Neuron (in vitro differentiated cells): ENCODE data around the gene RFT1.
A peak's percentile ranks its signal among the peaks of the same experiment; 100 is the strongest.
"Not testable (repeated sequence)": the region's sequence is repeated elsewhere in the genome, so short reads cannot be mapped to it uniquely, and the experiment has no call there.

Experiments
- H2AFZ ChIP-seq: one replicate; pipeline ENCODE4 v1.6.1; 2013; ENCODE audit warnings: low read depth, mild to moderate bottlenecking, inconsistent platforms, low read length, moderate library complexity
- H3K27me3 ChIP-seq: one replicate; pipeline ENCODE4 v1.6.1; 2013; ENCODE audit warnings: low read length; ENCODE audit not compliant: insufficient read depth
- H3K36me3 ChIP-seq: one replicate; pipeline ENCODE4 v1.6.1; 2013; ENCODE audit warnings: low read length; ENCODE audit not compliant: insufficient read depth
- H3K4me1 ChIP-seq: one replicate; pipeline ENCODE4 v1.6.1; 2013; ENCODE audit warnings: low read length; ENCODE audit not compliant: insufficient read depth
- H3K4me3 ChIP-seq: 2 replicates; pipeline ENCODE4 v1.5.1; 2013; ENCODE audit warnings: mild to moderate bottlenecking, low read length, moderate library complexity
- H3K9me3 ChIP-seq: one replicate; pipeline ENCODE4 v1.6.1; 2013; ENCODE audit warnings: low read length

RFT1 gene

DNA sequence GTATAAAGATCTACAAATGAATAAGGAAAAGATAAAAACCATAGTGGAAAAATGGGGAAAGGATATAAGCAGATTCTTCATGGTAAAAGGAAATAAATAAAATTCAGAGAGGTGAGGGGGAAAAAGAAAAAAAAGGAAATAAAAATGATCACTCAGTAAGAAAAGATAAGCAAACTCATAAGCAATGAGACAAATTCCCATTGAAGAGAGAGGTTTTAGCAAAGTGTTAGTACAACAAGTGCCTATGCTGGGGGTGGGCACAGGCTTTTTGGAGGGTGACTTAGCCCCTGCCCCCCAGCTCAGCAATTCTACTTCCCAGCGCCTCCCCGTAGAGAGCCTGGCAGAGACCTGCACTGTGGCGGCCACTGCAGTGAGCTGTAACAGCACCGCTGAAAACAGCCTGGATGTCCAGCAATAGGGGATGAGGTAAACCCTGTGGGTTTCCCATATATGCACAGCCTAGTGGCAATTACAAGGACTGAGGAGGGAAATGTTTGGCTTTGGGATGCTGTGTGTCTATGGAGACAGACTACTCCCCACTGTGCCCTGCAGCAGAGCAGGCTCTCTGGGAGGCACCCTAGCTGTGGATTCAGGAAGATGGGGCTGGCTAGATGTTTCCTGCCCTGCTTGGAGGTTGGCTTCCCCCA is 60.7 kb downstream of the RFT1 start:
- H3K27me3 ChIP-seq, result no peaks in the 10 kb centered on the region
- peaks cover 4% of the 10 kb centered on the region for H3K4me1 ChIP-seq
- no peaks in the 10 kb centered on the region for H3K9me3 ChIP-seq
- H3K36me3 ChIP-seq, result no peaks in the 10 kb centered on the region
- no peak overlapping the region for H2AFZ ChIP-seq
- no peak overlapping the region for H3K4me3 ChIP-seq

DNA sequence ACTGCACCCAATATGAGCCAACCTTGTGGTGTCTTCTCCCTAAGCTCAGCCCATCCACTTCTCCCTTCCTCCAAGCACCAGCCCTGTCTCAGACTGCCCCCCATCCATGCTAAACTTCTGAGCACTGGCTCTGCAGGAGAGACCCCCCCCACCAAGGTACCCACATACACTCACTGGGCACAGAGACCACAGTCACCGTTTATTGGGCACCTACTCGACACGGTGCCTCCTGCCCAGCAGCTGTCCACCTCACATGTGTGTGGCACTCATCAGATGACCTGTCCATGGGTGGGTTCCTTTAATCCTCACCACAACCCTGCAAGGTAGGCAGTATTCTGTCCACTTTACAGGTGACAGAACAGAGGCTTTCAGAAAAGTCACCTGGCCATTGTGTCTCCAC is 62.1 kb downstream of the RFT1 start:
- no peak overlapping the region for H3K4me3 ChIP-seq

DNA sequence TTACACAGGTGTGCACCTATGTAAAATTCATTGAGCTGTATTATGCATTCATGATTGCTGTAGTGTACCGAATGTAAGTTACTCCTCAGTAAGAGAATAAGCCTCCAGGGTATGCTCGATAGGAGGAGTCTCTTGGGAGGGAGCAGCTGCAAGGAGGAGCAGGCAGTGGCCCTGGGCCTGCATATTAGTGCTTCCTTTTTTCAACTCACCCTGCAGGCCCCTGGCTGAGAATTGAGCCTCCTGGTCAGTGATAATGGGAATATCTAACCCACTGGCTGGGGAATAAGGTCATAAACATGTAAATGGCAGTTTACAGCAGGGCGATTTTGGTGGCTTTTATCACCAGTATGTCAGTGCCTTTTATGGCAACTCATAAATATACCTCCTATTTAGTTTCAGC is 62.7 kb downstream of the RFT1 start:
- Histone ChIP-seq H3K27me3 (no peaks in the 10 kb centered on the region), H3K9me3 (no peaks in the 10 kb centered on the region), H3K4me1 (peaks cover 4% of the 10 kb centered on the region), H3K4me3 (no peak overlapping the region), H3K36me3 (no peaks in the 10 kb centered on the region), H2AFZ (no peak overlapping the region)

More for the DNA sequence above, 62.1 kb downstream of the RFT1 start:
- Histone ChIP-seq H3K4me1 (peaks cover 4% of the 10 kb centered on the region), H3K27me3 (no peaks in the 10 kb centered on the region), H3K36me3 (no peaks in the 10 kb centered on the region), H2AFZ (no peak overlapping the region), H3K9me3 (no peaks in the 10 kb centered on the region)

DNA sequence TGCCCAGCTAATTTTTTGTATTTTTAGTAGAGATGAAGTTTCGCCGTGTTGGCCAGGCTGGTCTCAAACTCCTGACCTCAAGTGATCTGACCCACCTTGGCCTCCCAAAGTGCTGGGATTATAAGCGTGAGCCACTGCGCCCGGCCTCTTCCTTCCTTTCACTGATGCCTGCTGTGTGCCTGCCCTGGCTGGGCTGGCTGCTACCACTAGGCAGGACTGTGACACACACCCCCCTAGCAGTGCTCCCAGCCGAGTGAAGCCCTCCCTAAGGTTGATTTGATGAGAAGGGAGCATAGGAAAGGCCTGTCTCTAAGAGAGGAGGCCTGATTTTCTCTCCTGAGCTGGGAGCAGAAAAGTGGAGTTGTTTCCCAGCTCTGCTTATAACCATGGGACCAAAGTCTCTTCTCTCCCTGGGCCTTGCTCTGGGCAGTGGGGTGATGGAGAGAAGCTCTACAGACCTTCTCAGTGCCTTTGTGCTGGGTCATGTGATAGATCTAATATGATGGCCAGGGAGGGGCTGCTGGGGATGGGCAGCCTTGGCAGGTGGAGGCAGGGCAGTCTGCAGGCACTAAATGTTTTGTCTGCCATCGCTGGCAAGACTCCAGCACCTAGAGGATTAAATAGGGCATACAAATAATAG is 64.3 kb downstream of the RFT1 start:
- H3K4me1 ChIP-seq, result no peaks in the 10 kb centered on the region
- no peak overlapping the region for H2AFZ ChIP-seq
- no peaks in the 10 kb centered on the region for H3K9me3 ChIP-seq
- H3K36me3 ChIP-seq, result no peaks in the 10 kb centered on the region
- H3K27me3 ChIP-seq, result no peaks in the 10 kb centered on the region
- H3K4me3 ChIP-seq, result no peak overlapping the region

DNA sequence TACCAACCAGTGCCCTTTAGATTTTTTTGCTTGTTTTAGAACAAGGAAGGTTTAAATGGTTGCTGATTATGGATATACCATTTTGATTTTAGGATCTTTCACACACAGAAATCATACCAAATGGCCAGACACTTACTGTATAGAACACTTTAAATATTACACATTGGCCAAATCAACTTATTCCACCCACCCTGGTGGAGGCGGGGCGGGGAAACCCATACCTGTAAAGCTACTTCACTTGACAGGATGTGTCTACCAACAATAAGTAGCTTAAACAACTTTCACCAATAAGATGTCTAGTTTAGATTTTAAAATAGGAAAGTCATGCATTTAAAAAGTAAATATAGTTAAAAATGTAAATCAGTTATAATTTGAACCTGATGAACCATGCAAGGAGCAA is 67.3 kb downstream of the RFT1 start:
- Histone ChIP-seq H2AFZ (no peak overlapping the region), H3K9me3 (no peaks in the 10 kb centered on the region), H3K36me3 (no peaks in the 10 kb centered on the region), H3K4me1 (no peaks in the 10 kb centered on the region), H3K27me3 (no peaks in the 10 kb centered on the region), H3K4me3 (no peak overlapping the region)

DNA sequence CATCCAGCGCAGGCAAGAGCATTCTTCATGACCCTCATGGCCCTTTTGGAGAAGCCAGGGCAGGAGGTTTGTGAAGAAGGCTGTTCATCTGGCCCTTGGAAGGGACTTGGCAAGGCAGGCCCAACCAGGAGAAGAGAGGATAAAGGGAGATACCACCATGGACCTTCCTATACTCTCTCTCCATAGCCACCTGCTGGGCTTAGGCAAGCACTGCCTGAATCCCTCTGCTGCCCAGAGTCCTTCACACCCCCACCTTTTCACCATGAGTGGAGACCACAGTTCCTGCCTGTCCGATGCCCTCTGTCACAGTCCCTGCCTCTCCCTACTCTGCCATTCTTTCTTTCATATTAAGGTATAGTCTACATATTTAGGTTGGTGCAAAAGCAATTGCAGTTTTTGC is 73.8 kb downstream of the RFT1 start:
- Histone ChIP-seq H3K27me3 (no peaks in the 10 kb centered on the region), H3K4me1 (no peaks in the 10 kb centered on the region), H2AFZ (no peak overlapping the region), H3K9me3 (no peaks in the 10 kb centered on the region), H3K4me3 (no peak overlapping the region), H3K36me3 (no peaks in the 10 kb centered on the region)

DNA sequence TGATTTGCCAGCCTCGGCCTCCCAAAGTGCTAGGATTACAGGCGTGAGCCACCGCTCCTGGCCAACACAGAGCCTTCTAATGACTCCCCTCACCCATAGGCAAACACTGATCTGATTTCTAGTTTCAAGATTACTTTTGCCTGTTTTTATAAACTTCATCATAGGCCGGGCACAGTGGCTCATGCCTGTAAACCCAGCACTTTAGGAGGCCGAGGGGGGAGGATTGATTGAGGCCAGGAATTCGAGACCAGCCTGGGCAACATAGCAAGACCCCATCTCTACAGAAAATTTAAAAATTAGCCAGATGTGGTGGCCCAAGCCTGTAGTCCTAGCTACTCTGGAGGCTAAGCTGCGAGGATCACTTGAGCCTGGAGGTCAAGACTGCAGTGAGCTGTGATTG is 76.0 kb downstream of the RFT1 start:
- not testable (repeated sequence) for H2AFZ ChIP-seq, H3K27me3 ChIP-seq, H3K36me3 ChIP-seq, H3K4me1 ChIP-seq, H3K9me3 ChIP-seq, H3K4me3 ChIP-seq

DNA sequence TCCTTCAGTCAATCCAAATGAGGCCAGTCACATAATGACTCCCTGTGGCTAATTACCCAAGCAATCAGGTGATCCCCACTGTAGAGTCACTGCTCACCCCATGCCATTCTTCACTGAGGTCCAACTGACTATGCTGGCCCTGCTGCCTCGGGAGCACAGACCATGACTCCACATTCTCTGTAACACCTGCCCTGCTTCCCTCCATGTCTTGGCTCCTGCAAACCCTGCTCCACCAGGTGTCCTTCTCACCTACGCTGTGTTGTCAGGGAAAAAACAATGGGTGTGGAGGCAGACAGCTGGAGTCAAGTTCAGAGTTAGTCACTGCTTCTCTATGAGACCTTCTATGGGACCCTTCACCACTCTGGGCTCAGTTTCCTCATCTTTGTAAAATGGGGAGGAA is 78.3 kb downstream of the RFT1 start:
- H3K9me3 ChIP-seq, result no peaks in the 10 kb centered on the region
- H3K27me3 ChIP-seq, result no peaks in the 10 kb centered on the region
- no peaks in the 10 kb centered on the region for H3K4me1 ChIP-seq
- H3K36me3 ChIP-seq, result no peaks in the 10 kb centered on the region
- H3K4me3 ChIP-seq, result no peak overlapping the region
- no peak overlapping the region for H2AFZ ChIP-seq

DNA sequence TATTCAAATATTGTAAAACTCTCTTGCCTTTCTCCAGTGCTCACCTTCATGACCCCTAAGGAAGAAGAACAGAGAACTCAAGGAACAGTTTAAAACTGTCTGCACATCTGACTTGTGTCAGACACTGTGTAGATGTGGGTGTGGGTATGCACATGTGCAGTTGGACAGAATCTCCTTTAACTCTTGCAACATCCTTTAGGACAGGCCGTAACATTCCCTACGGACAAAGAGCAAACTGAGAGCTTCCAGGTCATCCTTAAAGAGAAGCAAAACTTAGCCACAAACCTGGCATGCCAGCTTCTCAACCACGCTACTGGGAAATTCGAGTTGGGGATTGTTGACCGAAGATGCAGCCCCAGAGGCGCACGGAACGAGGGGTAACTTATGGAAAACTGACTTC is 80.2 kb downstream of the RFT1 start:
- Histone ChIP-seq H3K4me1 (no peaks in the 10 kb centered on the region), H2AFZ (no peak overlapping the region), H3K4me3 (no peak overlapping the region), H3K36me3 (no peaks in the 10 kb centered on the region), H3K9me3 (no peaks in the 10 kb centered on the region), H3K27me3 (no peaks in the 10 kb centered on the region)

DNA sequence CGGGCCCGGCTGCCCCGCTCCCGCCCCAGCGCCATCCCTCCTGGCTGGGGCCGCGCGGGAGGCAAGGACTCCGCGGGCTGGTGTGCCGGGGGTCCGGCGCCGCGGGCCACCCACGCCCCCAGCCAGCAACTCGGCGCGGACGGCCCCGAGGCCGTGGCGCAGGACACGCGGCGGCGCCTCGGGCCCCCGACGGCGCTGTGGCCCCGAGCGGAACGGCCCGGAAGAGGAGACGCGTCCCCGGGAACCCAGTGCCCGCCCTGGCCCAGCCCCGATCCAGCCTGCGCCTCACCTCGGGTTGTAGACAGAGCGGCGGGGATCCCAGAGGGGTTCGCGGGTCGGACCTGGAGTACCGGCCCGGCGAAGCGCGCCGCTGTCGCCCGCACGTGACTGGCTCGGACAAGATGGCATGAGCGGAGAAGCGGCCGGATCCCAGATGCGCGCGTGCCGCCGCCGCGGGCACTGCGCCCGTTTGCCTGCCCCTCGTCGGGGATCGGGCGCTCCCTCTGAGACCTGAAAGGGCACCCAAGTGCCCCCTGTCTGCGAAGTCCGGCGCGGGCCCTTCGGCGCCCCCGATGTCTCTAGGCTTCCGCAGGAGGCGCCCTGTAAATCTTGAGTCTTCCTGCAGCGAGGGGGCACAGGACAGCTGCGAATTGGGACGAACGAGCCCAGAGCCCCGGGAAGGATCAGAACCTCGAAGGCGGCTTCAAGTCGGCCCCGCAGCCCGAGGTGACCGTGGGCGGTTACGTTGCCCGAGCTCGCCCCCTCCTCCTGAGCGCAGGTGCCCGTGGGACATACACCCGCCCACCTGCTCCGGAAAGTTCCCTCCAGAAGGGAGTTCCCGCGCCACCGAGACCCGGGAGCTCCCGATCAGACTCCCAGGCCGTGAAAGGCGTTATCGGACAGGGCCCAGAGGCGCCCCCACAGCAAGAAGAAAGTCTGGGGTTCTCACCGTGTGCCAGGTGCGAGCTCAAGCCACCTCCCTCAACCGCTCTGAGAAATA is 83.8 kb downstream of the RFT1 start:
- H3K4me1 ChIP-seq, result peaks cover 13% of the 10 kb centered on the region
- H3K27me3 ChIP-seq, result no peaks in the 10 kb centered on the region
- H3K9me3 ChIP-seq, result no peaks in the 10 kb centered on the region
- peak overlapping the region; percentile 96 for H2AFZ ChIP-seq
- peak overlapping the region; percentile 87 for H3K4me3 ChIP-seq
- no peaks in the 10 kb centered on the region for H3K36me3 ChIP-seq

DNA sequence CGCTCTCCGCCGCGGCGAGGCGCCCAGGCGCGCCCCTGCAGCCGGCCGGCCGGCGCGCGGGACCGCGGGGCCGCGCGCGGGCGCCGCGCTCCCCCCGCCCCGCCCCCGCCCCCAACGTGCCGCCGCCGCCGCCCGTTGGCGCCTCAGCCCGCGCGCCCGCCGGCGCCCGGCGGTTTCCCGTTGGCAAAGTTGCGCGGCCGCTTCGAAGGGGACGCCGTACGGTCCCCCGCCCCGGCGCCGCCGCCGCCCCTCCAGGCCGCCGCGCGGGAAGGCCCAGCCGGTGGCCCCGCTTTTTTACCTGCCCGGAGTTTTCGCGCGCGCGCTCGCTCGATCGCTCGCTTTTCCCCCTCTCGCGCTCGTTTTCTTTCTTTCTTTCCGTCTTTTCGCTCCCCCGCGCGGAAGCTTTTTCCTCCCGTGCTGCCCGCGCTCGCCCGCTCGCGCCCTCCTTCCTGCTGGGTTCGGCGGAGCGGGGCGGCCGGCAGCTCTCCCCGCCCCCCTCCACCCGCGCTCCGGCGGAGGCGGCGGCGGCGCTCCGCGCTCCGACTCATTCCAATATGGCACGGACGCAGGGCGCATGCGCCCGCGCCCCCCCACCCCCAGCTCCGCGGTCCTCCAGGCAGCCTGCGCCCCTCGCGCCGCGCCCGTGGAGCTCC is 84.6 kb downstream of the RFT1 start, which contains the start of gene SFMBT1:
TSS of gene SFMBT1 (minus strand) at position 556 of the 653 bp plus-strand sequence. CDS start 76,945 bp downstream, outside the sequence.
- no peaks in the 10 kb centered on the region for H3K9me3 ChIP-seq

DNA sequence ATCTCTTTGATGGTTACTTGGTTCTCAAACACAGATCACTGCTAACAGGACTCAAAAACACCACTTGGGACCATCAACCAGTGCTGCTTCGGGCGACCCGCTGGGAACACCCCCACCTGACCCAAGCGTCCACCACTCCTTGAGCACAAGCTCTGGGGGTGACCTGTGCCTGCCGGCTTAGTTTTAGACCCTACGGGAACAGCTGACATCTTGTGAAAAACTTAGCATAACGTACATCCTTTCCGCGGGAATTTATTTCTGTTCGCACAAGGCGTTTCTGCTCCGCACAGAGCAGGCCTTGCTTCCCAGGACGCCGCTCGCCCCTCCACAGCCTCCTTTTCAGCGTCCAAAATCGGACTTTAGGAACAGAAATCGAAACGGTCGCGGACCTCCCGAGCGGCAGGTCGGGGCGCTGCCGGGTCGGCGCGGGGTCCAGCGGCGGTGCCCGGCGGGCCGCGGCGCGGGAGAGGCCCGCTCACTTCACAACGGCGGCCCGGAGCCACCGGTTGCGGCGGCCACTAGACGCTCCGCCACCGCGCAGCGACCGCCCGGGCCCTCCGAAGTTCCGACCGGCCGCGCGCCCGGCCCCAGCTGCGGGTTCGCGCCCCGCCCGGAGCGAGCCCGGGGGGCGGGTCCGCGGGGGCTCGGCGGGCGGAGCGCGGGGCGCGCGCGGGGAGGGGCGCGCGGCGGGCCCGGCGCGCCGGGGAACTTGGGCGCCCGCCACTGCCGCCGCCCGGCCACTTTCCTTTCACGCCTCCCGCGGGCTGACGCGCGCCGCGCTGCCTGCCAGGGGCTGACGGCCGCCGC is 85.3 kb downstream of the RFT1 start:
- peaks cover 13% of the 10 kb centered on the region for H3K4me1 ChIP-seq
- H3K9me3 ChIP-seq, result no peaks in the 10 kb centered on the region
- no peaks in the 10 kb centered on the region for H3K36me3 ChIP-seq
- peak overlapping the region; percentile 87 for H3K4me3 ChIP-seq
- no peaks in the 10 kb centered on the region for H3K27me3 ChIP-seq
- H2AFZ ChIP-seq, result peak overlapping the region; percentile 86

More for the DNA sequence above, 84.6 kb downstream of the RFT1 start, which contains the start of gene SFMBT1:
- Histone ChIP-seq H3K4me3 (peak within 1 kb of the TSS; percentile 87), H3K4me1 (peaks cover 13% of the 10 kb centered on the region), H2AFZ (peak within 1 kb of the TSS; percentile 96), H3K27me3 (no peaks in the 10 kb centered on the region), H3K36me3 (no peaks in the 10 kb centered on the region)
